Memory B cell (primary cell): ENCODE data around the gene ECPAS.

ENCODE experiments used
- ATAC-seq: fragments of 150-1000 bp; cut with Tn5 transposase; 2 replicates; pipeline ENCODE4 v1.10.0; 2021; ENCODE audit warnings: low read depth, mild to moderate bottlenecking, moderate library complexity
- DNase-seq, 2 donors: peaks; one replicate each; pipeline ENCODE4 v3.0.0; 2022; ENCODE audit warnings: low spot score in 2 of 2
- H3K27ac Mint-ChIP-seq: one replicate; pipeline ENCODE4 v1.8.0; 2022; ENCODE audit warnings: mild to moderate bottlenecking, moderate library complexity, mixed read lengths
- H3K27me3 Mint-ChIP-seq: one replicate; pipeline ENCODE4 v1.8.0; 2022; ENCODE audit warnings: mixed read lengths
- H3K36me3 Mint-ChIP-seq: one replicate; pipeline ENCODE4 v1.8.0; 2022; ENCODE audit warnings: mild to moderate bottlenecking, mixed read lengths
- H3K4me1 Mint-ChIP-seq: one replicate; pipeline ENCODE4 v1.8.0; 2022; ENCODE audit warnings: mixed read lengths
- H3K4me3 Mint-ChIP-seq: one replicate; pipeline ENCODE4 v1.8.0; 2022; ENCODE audit warnings: mild to moderate bottlenecking, moderate library complexity, mixed read lengths
- H3K9me3 Mint-ChIP-seq: one replicate; pipeline ENCODE4 v1.8.0; 2022; ENCODE audit warnings: mixed read lengths

The ECPAS gene

DNA sequence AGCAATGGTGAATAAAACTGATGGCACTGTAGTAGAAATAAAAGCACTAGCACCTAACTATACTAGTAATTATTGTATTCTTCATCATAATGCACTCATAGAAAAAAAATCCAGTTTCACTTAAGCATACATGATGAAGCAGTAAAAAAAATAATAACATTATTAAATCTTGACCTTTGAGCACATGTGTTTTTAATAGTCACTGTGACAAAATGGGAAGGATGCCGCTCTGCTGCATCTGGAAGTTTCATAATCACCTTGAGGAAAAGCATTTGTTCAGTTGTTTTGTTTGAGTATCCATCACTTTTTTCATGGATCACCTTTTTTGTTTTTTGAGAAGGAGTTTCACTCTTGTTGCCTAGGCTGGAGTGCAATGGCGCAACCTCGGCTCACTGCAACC, 167.4 kb downstream of the ECPAS start:
- ATAC-seq: no peak
- no peak for DNase-seq
- peaks cover 4% of the 10 kb centered on the region for H3K27me3 Mint-ChIP-seq
- no peak overlapping the region for H3K4me3 Mint-ChIP-seq
- H3K9me3 Mint-ChIP-seq: peaks cover 7% of the 10 kb centered on the region
- no peaks in the 10 kb centered on the region for H3K4me1 Mint-ChIP-seq
- H3K36me3 Mint-ChIP-seq: no peaks in the 10 kb centered on the region
- H3K27ac Mint-ChIP-seq: no peak overlapping the region
